ENCODE measurements around the gene NLRP6. TPM values are rescaled to one million over a fixed set of nuclear protein-coding genes. Genes with fewer than 3 reads are reported as not detected.
A peak's percentile ranks its signal among the peaks of the same experiment; 100 is the strongest.

Gene NLRP6
- total RNA-seq, 2 experiments from 2014 or later, result 0.99 to 1.2 TPM

- Mint-ChIP-seq H3K27me3 (peaks cover 5% of the 10 kb centered on the region), H3K27ac (no peak overlapping the region), H3K4me1 (ENCODE audit: low read depth) (peaks cover 11% of the 10 kb centered on the region), H3K36me3 (no peaks in the 10 kb centered on the region), H3K4me3 (no peak overlapping the region), H3K9me3 (no peaks in the 10 kb centered on the region)
- ChIA-PET POLR2A (no interaction called here), CTCF (no interaction called here)
- DNase-seq, result no peak
- intact Hi-C loops (cut with micrococcal nuclease), result no loop called here
Observed at GRCh38 chr11:297051-297585, 18.9 kb downstream of the NLRP6 start.

GRCh38 chr11:297586-298405 lies 19.6 kb downstream of the NLRP6 start:
- Mint-ChIP-seq H3K4me1 (ENCODE audit: low read depth) (peaks cover 15% of the 10 kb centered on the region), H3K27me3 (peaks cover 5% of the 10 kb centered on the region), H3K9me3 (no peaks in the 10 kb centered on the region), H3K27ac (no peak overlapping the region), H3K4me3 (no peak overlapping the region), H3K36me3 (no peaks in the 10 kb centered on the region)
- DNase-seq, result peak; percentile 49
- ChIA-PET POLR2A (no interaction called here), CTCF (no interaction called here)
- intact Hi-C loops (cut with micrococcal nuclease), result no loop called here

GRCh38 chr11:298406-299065 lies 20.3 kb downstream of the NLRP6 start:
- H3K4me3 Mint-ChIP-seq, result no peak overlapping the region
- H3K4me1 Mint-ChIP-seq (ENCODE audit: low read depth), result peaks cover 21% of the 10 kb centered on the region
- intact Hi-C loops (cut with micrococcal nuclease), result no loop called here
- H3K27ac Mint-ChIP-seq, result no peak overlapping the region
- ChIA-PET CTCF (no interaction called here), POLR2A (no interaction called here)
- DNase-seq, result peak; percentile 12
- H3K27me3 Mint-ChIP-seq, result peaks cover 5% of the 10 kb centered on the region
- no peaks in the 10 kb centered on the region for H3K36me3 Mint-ChIP-seq
- H3K9me3 Mint-ChIP-seq, result no peaks in the 10 kb centered on the region

- ChIA-PET CTCF (no interaction called here), POLR2A (no interaction called here)
- H3K27me3 Mint-ChIP-seq, result peaks cover 5% of the 10 kb centered on the region
- no peaks in the 10 kb centered on the region for H3K9me3 Mint-ChIP-seq
- no peak within 1 kb of the TSS for H3K27ac Mint-ChIP-seq
- DNase-seq, result no peak
- intact Hi-C loops (cut with micrococcal nuclease), result no loop called here
- no peaks in the 10 kb centered on the region for H3K36me3 Mint-ChIP-seq
- H3K4me3 Mint-ChIP-seq, result no peak within 1 kb of the TSS
- peaks cover 22% of the 10 kb centered on the region for H3K4me1 Mint-ChIP-seq (ENCODE audit: low read depth)
Observed at GRCh38 chr11:299081-299891, 21.1 kb downstream of the NLRP6 start, which contains the start of gene IFITM5. Gene IFITM5 (minus strand): TSS chr11:299526. CDS start chr11:299490, 36 bp downstream.

- Mint-ChIP-seq H3K27me3 (peaks cover 5% of the 10 kb centered on the region), H3K9me3 (no peaks in the 10 kb centered on the region), H3K36me3 (no peaks in the 10 kb centered on the region), H3K4me3 (no peak overlapping the region), H3K4me1 (ENCODE audit: low read depth) (peaks cover 24% of the 10 kb centered on the region), H3K27ac (no peak overlapping the region)
- intact Hi-C loops (cut with micrococcal nuclease), result no loop called here
- CTCF ChIA-PET, result interaction anchor here (1.3 to 1.4 kb wide), 2 partner anchors 50 to 63 kb away, joined by 3 to 4 read pairs; partner anchors contain the start of gene PSMD13
- POLR2A ChIA-PET, result no interaction called here
- peak; percentile 43 for DNase-seq
Observed at GRCh38 chr11:299951-300735, 21.9 kb downstream of the NLRP6 start.

GRCh38 chr11:303363-303762 lies 25.2 kb downstream of the NLRP6 start:
- H3K27ac Mint-ChIP-seq, result no peak overlapping the region
- POLR2A ChIA-PET, result no interaction called here
- intact Hi-C loops (cut with micrococcal nuclease), result no loop called here
- no peaks in the 10 kb centered on the region for H3K9me3 Mint-ChIP-seq
- peaks cover 5% of the 10 kb centered on the region for H3K27me3 Mint-ChIP-seq
- peaks cover 4% of the 10 kb centered on the region for H3K36me3 Mint-ChIP-seq
- DNase-seq, result no peak
- H3K4me3 Mint-ChIP-seq, result no peak overlapping the region
- peaks cover 35% of the 10 kb centered on the region for H3K4me1 Mint-ChIP-seq (ENCODE audit: low read depth)
- CTCF ChIA-PET, result no interaction called here

GRCh38 chr11:304061-304506 lies 25.9 kb downstream of the NLRP6 start:
- ChIA-PET POLR2A (no interaction called here), CTCF (interaction anchor here (0.6 to 4.0 kb wide), 12 partner anchors 13 to 152 kb away, joined by 3 to 46 read pairs (median 11); partner anchors contain the start of genes BET1L, PSMD13, RIC8A and SIRT3)
- Mint-ChIP-seq H3K27ac (no peak overlapping the region), H3K27me3 (peaks cover 5% of the 10 kb centered on the region), H3K4me1 (ENCODE audit: low read depth) (peaks cover 36% of the 10 kb centered on the region), H3K36me3 (peaks cover 11% of the 10 kb centered on the region), H3K4me3 (no peak overlapping the region), H3K9me3 (no peaks in the 10 kb centered on the region)
- no peak for DNase-seq
- intact Hi-C loops (cut with micrococcal nuclease), result loop anchor here (2.0 kb wide), 1 partner anchor 53 kb away; no protein-coding TSS in a partner anchor

GRCh38 chr11:304915-305843 lies 27.0 kb downstream of the NLRP6 start:
- CTCF ChIA-PET, result interaction anchor here (0.6 to 4.0 kb wide), 28 partner anchors 11 to 151 kb away, joined by 3 to 46 read pairs (median 5); partner anchors contain the start of genes BET1L, PSMD13, PTDSS2 and RIC8A
- Mint-ChIP-seq H3K36me3 (peaks cover 21% of the 10 kb centered on the region), H3K4me3 (no peak overlapping the region), H3K9me3 (no peaks in the 10 kb centered on the region), H3K4me1 (ENCODE audit: low read depth) (peaks cover 38% of the 10 kb centered on the region), H3K27me3 (peaks cover 3% of the 10 kb centered on the region), H3K27ac (peak overlapping the region; percentile 5)
- peak; percentile 76 for DNase-seq
- POLR2A ChIA-PET, result no interaction called here
- intact Hi-C loops (cut with micrococcal nuclease), result loop anchor here (2.0 to 5.0 kb wide), 3 partner anchors 52 to 142 kb away; no protein-coding TSS in a partner anchor

GRCh38 chr11:305844-306211 lies 27.6 kb downstream of the NLRP6 start:
- H3K27me3 Mint-ChIP-seq, result no peaks in the 10 kb centered on the region
- peaks cover 21% of the 10 kb centered on the region for H3K36me3 Mint-ChIP-seq
- DNase-seq, result no peak
- no peaks in the 10 kb centered on the region for H3K9me3 Mint-ChIP-seq
- intact Hi-C loops (cut with micrococcal nuclease), result loop anchor here (2.0 to 5.0 kb wide), 4 partner anchors 15 to 141 kb away; partner anchors contain the start of gene IFITM3
- peak overlapping the region; percentile 28 for H3K27ac Mint-ChIP-seq
- H3K4me1 Mint-ChIP-seq (ENCODE audit: low read depth), result peaks cover 35% of the 10 kb centered on the region
- POLR2A ChIA-PET, result interaction anchor here (1.1 kb wide), 1 partner anchor 11 kb away, joined by 6 read pairs; no protein-coding TSS in a partner anchor
- CTCF ChIA-PET, result interaction anchor here (0.7 to 4.0 kb wide), 24 partner anchors 11 to 150 kb away, joined by 3 to 46 read pairs (median 6); partner anchors contain the start of genes BET1L, PSMD13, PTDSS2 and RIC8A
- H3K4me3 Mint-ChIP-seq, result no peak overlapping the region

Measured in activated CD4-positive, alpha-beta memory T cell treated with anti-CD3 and anti-CD28 coated beads for 36 hours (primary cell).